Gastrocnemius medialis (tissue), 4 donors: ENCODE results near the gene HTT-AS.

ENCODE experiments used
- CTCF ChIP-seq, 5 experiments: fragments of 450-650 bp in 3 of 5; fragments of 200-600 bp in 2 of 5; sonication (generic) in 2 of 5; IDR thresholded peaks in 4 of 5; conservative IDR thresholded peaks in 1 of 5; 1 replicate in 4 of 5; 2 replicates in 1 of 5; pipeline ENCODE4 v1.5.1; 2016 to 2019; ENCODE audit warnings: antibody characterized with exemption in 5 of 5, mild to moderate bottlenecking in 3 of 5, moderate library complexity in 3 of 5
- POLR2A ChIP-seq, 2 donors: fragments of 450-650 bp; IDR thresholded peaks; one replicate each; pipeline ENCODE4 v1.6.1; 2017; ENCODE audit warnings: antibody characterized with exemption in 2 of 2, mild to moderate bottlenecking in 2 of 2, moderate library complexity in 2 of 2

DNA sequence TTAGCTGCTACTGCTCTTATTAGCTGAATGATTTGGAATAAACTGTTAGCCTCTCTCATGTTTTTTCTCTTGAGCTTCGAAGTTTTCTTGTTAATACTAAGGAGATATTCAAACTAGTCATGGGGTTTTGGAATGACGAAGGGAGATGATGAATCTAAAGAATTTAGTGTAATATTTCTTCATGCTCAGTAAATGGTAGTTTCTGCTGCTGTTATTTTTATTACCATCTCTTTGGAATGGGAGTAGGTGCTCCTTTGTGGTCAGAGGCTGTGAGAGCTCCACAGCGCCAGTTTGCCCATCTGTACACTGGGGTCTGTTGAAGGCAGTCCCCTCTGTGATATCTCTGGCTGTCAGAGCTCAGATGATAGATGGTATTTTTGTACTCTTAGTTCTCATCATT lies 33.9 kb upstream of the HTT-AS start:
- TF ChIP-seq CTCF (IDR thresholded peaks at IDR 0.05 in 4 of 5, conservative IDR thresholded peaks at IDR 0.05 in 1 of 5) (no peak), POLR2A (IDR thresholded peaks at IDR 0.05) (no peak)
